ENCODE measurements around the gene GABARAPL1. TPM values are rescaled to one million over a fixed set of nuclear protein-coding genes. Genes with fewer than 3 reads are reported as not detected.

The GABARAPL1 gene
- total and polyA plus RNA-seq, 2 of the 13 experiments (the other 11 are each of a cell fraction or from before 2014, with no cell fraction given) = 7.9 to 26.1 TPM

GRCh38 chr12:10163084-10163483, 49.6 kb upstream of the GABARAPL1 start:
- CTCF ChIA-PET (ENCODE audit: low intra/inter-chr PET ratio, low total read pairs) = no interaction called here
- intact Hi-C loops (cut with micrococcal nuclease; ENCODE audit: unreplicated experiment) (no loop called here), in situ Hi-C loops (cut with HindIII; ENCODE audit: extremely low pct_ligation_motif_present, low pct_unique_long_range_greater_than_20kb) (no loop called here)
- Histone ChIP-seq H3K9me3 (ENCODE audit: low read length) (no peaks in the 10 kb centered on the region), H3K4me1 (ENCODE audit: insufficient read depth, low read length) (no peaks in the 10 kb centered on the region), H2AFZ (ENCODE audit: low read length) (no peak overlapping the region), H3K79me2 (ENCODE audit: insufficient read depth, low read length) (no peaks in the 10 kb centered on the region), H3K27ac (ENCODE audit: extremely low read length, insufficient read depth, low read length) (no peak overlapping the region), H3K9ac (ENCODE audit: insufficient read depth, low read depth, low read length) (no peak overlapping the region), H3K36me3 (replicated peaks in 1 of 2; ENCODE audit: control insufficient read depth in 1 of 2, insufficient read depth in 2 of 2, low read length in 2 of 2) (no peaks in the 10 kb centered on the region), H3K4me2 (ENCODE audit: low read depth, low read length) (no peak overlapping the region), H4K20me1 (ENCODE audit: insufficient read depth, low read length) (no peaks in the 10 kb centered on the region), H3K4me3 (replicated peaks in 1 of 3; ENCODE audit: insufficient read depth in 1 of 3, low read depth in 2 of 3, low read length in 3 of 3) (no peak overlapping the region), H3K27me3 (ENCODE audit: control insufficient read depth in 1 of 2, insufficient read depth in 2 of 2, low read length in 2 of 2) (no peaks in the 10 kb centered on the region)
- FAIRE-seq (no peak), ATAC-seq (no peak), DNase-seq (ENCODE audit: low spot score) (no peak)
- POLR2A ChIA-PET = no interaction called here
- no TSS peak for BruUV-seq (replicated peaks)
- 15% methylated on average over 3 of the region's 3 CpGs for WGBS (ENCODE audit: low lambda C conversion rate)
- TF ChIP-seq, protein P1, sequence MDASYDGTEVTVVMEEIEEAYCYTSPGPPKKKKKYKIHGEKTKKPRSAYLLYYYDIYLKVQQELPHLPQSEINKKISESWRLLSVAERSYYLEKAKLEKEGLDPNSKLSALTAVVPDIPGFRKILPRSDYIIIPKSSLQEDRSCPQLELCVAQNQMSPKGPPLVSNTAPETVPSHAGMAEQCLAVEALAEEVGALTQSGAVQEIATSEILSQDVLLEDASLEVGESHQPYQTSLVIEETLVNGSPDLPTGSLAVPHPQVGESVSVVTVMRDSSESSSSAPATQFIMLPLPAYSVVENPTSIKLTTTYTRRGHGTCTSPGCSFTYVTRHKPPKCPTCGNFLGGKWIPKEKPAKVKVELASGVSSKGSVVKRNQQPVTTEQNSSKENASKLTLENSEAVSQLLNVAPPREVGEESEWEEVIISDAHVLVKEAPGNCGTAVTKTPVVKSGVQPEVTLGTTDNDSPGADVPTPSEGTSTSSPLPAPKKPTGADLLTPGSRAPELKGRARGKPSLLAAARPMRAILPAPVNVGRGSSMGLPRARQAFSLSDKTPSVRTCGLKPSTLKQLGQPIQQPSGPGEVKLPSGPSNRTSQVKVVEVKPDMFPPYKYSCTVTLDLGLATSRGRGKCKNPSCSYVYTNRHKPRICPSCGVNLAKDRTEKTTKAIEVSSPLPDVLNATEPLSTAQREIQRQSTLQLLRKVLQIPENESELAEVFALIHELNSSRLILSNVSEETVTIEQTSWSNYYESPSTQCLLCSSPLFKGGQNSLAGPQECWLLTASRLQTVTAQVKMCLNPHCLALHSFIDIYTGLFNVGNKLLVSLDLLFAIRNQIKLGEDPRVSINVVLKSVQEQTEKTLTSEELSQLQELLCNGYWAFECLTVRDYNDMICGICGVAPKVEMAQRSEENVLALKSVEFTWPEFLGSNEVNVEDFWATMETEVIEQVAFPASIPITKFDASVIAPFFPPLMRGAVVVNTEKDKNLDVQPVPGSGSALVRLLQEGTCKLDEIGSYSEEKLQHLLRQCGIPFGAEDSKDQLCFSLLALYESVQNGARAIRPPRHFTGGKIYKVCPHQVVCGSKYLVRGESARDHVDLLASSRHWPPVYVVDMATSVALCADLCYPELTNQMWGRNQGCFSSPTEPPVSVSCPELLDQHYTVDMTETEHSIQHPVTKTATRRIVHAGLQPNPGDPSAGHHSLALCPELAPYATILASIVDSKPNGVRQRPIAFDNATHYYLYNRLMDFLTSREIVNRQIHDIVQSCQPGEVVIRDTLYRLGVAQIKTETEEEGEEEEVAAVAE (CRISPR knock-in tag; IDR thresholded peaks at IDR 0.05; ENCODE audit: borderline replicate concordance) = no peak
- TF ChIP-seq ZNF550 (CRISPR knock-in tag; IDR thresholded peaks at IDR 0.05; ENCODE audit: borderline replicate concordance) (no peak), ZNF616 (CRISPR knock-in tag; IDR thresholded peaks at IDR 0.05; ENCODE audit: low read depth) (no peak), FOXO1 (CRISPR knock-in tag; IDR thresholded peaks at IDR 0.05) (no peak), ZNF615 (CRISPR knock-in tag; IDR thresholded peaks at IDR 0.05; ENCODE audit: borderline replicate concordance) (no peak), ZNF292 (CRISPR knock-in tag; IDR thresholded peaks at IDR 0.05; ENCODE audit: borderline replicate concordance, low read depth) (no peak), MZF1 (CRISPR knock-in tag; IDR thresholded peaks at IDR 0.05; ENCODE audit: borderline replicate concordance) (no peak), ZBTB20 (CRISPR knock-in tag; IDR thresholded peaks at IDR 0.05; ENCODE audit: borderline replicate concordance, low read depth) (no peak), MTA1 (CRISPR knock-in tag; IDR thresholded peaks at IDR 0.05; ENCODE audit: borderline replicate concordance) (no peak), ZNF264 (CRISPR knock-in tag; IDR thresholded peaks at IDR 0.05) (no peak), ZNF891 (CRISPR knock-in tag; IDR thresholded peaks at IDR 0.05) (no peak), ZNF652 (CRISPR knock-in tag; IDR thresholded peaks at IDR 0.05; ENCODE audit: borderline replicate concordance, low read depth) (no peak)
- TF ChIP-seq, protein P2, sequence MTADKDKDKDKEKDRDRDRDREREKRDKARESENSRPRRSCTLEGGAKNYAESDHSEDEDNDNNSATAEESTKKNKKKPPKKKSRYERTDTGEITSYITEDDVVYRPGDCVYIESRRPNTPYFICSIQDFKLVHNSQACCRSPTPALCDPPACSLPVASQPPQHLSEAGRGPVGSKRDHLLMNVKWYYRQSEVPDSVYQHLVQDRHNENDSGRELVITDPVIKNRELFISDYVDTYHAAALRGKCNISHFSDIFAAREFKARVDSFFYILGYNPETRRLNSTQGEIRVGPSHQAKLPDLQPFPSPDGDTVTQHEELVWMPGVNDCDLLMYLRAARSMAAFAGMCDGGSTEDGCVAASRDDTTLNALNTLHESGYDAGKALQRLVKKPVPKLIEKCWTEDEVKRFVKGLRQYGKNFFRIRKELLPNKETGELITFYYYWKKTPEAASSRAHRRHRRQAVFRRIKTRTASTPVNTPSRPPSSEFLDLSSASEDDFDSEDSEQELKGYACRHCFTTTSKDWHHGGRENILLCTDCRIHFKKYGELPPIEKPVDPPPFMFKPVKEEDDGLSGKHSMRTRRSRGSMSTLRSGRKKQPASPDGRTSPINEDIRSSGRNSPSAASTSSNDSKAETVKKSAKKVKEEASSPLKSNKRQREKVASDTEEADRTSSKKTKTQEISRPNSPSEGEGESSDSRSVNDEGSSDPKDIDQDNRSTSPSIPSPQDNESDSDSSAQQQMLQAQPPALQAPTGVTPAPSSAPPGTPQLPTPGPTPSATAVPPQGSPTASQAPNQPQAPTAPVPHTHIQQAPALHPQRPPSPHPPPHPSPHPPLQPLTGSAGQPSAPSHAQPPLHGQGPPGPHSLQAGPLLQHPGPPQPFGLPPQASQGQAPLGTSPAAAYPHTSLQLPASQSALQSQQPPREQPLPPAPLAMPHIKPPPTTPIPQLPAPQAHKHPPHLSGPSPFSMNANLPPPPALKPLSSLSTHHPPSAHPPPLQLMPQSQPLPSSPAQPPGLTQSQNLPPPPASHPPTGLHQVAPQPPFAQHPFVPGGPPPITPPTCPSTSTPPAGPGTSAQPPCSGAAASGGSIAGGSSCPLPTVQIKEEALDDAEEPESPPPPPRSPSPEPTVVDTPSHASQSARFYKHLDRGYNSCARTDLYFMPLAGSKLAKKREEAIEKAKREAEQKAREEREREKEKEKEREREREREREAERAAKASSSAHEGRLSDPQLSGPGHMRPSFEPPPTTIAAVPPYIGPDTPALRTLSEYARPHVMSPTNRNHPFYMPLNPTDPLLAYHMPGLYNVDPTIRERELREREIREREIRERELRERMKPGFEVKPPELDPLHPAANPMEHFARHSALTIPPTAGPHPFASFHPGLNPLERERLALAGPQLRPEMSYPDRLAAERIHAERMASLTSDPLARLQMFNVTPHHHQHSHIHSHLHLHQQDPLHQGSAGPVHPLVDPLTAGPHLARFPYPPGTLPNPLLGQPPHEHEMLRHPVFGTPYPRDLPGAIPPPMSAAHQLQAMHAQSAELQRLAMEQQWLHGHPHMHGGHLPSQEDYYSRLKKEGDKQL (CRISPR knock-in tag; IDR thresholded peaks at IDR 0.05; ENCODE audit: low read depth) = no peak
- TF ChIP-seq, protein P3, sequence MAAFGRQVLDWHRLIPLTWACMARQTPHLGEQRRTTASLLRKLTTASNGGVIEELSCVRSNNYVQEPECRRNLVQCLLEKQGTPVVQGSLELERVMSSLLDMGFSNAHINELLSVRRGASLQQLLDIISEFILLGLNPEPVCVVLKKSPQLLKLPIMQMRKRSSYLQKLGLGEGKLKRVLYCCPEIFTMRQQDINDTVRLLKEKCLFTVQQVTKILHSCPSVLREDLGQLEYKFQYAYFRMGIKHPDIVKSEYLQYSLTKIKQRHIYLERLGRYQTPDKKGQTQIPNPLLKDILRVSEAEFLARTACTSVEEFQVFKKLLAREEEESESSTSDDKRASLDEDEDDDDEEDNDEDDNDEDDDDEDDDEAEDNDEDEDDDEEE (CRISPR knock-in tag; IDR thresholded peaks at IDR 0.05) = no peak
